ENCODE results near the gene SMIM29.

Gene SMIM29

GRCh38 chr6:34205466-34205865 lies 43.3 kb downstream of the SMIM29 start:
- no peak for DNase-seq (ENCODE audit: low read depth)
- no peak for TF ChIP-seq CTCF (IDR thresholded peaks at IDR 0.05; ENCODE audit: control insufficient read depth, extremely low read depth, insufficient read depth)

GRCh38 chr6:34204693-34205092 lies 44.1 kb downstream of the SMIM29 start:
- no peak for DNase-seq (ENCODE audit: low read depth)

More at GRCh38 chr6:34205466-34205865, 43.3 kb downstream of the SMIM29 start:
- no peak overlapping the region for H3K4me3 ChIP-seq (ENCODE audit: low read depth, low read length)

DNA sequence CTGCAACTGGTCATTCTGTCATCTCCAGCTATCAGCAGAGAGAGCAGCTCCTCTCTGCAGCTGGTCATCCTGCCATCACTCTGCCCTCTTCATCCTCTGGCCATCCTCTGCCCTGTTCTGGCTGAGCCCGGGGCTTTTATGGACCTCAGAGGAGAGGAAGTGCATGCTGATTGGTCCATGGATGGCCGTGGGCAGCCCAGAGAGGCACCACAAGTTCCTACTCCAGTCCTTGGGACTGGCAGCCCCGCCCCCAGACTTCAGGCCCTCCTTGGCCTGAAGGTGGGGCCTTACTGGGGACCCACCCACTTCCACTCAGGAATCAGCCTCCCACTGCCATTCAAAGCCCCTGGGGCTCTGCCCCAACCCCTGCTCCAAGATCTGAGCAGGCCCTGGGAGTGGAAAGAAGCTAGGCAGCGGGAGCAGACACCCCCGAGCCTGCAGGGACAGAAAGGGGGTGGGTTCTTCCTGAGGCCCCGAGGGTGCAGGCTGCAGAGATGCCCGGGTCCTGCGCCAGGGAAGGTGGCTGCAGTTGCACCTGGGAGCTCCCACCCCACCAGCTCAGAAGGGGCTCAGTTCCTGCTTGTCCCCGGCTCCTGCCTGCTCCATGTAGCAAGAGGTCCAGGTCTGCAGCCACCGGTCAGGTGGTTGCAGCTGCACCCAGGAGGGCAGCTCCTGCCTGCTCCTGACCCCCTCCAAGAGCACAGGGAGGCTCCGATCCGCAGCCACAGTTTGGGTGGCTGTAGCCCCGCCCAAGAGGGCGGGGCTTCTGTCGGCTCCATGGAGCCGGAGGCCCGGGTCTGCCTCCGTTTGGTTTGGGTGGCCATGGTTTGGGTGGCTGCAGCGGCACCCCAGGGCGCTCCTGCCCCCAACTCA lies 46.2 kb downstream of the SMIM29 start:
- TF ChIP-seq CTCF (IDR thresholded peaks at IDR 0.05; ENCODE audit: control insufficient read depth, extremely low read depth, insufficient read depth) = no peak
- no peak for DNase-seq (ENCODE audit: low read depth)
- H3K4me3 ChIP-seq (ENCODE audit: low read depth, low read length) = no peak overlapping the region

More at GRCh38 chr6:34204693-34205092, 44.1 kb downstream of the SMIM29 start:
- H3K4me3 ChIP-seq (ENCODE audit: low read depth, low read length) = no peak overlapping the region
- TF ChIP-seq CTCF (IDR thresholded peaks at IDR 0.05; ENCODE audit: control insufficient read depth, extremely low read depth, insufficient read depth) = no peak

DNA sequence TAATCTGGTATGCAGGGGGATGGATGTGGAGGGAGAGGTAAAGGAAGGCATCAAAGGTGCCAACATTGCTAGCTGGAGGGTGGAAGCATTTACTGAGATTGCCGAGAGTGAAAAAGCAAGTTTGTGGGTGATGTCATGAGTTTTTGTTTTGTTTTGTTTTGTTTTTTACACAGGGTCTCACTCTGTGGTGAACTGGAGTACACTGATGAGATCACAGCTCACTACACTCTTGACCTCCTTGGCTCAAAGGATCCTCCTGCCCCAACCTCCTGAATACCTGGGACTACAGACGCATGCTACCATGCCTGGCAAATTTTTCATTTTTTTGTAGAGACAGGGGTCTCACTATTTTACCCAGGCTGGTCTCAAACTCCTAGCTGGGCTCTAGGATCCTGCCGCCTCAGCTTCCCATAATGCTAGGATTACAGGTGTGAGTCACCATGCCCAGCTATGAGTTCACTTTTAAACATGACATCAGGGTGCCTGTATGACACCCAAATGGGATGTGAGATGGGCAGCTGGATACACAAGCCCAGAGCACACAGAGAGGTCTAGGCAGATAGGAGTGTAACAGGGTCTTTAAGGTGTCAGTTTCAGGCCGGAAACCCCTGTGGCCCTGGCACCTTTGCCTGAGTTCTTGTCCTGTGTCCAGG lies 47.2 kb downstream of the SMIM29 start:
- no peak for DNase-seq (ENCODE audit: low read depth)
- H3K4me3 ChIP-seq (ENCODE audit: low read depth, low read length) = no peak overlapping the region
- no peak for TF ChIP-seq CTCF (IDR thresholded peaks at IDR 0.05; ENCODE audit: control insufficient read depth, extremely low read depth, insufficient read depth)

GRCh38 chr6:34200340-34200971 lies 48.4 kb downstream of the SMIM29 start:
- DNase-seq (ENCODE audit: low read depth) = no peak

GRCh38 chr6:34196833-34197195 lies 52.0 kb downstream of the SMIM29 start:
- H3K4me3 ChIP-seq (ENCODE audit: low read depth, low read length) = no peak overlapping the region
- no peak for DNase-seq (ENCODE audit: low read depth)
- TF ChIP-seq CTCF (IDR thresholded peaks at IDR 0.05; ENCODE audit: control insufficient read depth, extremely low read depth, insufficient read depth) = no peak

More at GRCh38 chr6:34200340-34200971, 48.4 kb downstream of the SMIM29 start:
- TF ChIP-seq CTCF (IDR thresholded peaks at IDR 0.05; ENCODE audit: control insufficient read depth, extremely low read depth, insufficient read depth) = no peak
- H3K4me3 ChIP-seq (ENCODE audit: low read depth, low read length) = no peak overlapping the region
